Measurements from ENCODE around the gene NECAB3.

The NECAB3 gene

DNA sequence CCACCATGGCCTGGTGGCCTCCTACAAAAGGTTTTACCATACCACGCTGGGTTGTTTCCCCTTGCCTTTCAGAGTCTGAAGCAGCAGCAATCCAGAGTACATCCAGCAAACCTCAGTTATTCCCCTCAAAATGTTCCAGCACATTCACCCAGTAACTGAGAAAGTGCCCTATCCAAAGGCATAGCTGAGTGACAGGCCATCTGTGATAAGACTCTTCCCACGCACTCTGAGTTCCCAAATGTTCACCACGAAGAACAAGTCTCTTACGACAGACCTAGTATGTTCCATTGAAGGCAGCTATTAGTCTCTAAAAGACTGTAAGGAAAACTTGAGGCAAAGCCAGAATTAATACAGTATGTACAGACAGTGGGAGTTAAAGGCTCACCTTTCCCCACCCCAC, 43.7 kb downstream of the NECAB3 start:
- no peak for TF ChIP-seq EZH2 (IDR thresholded peaks at IDR 0.05; ENCODE audit: borderline replicate concordance, low read length)
- TF ChIP-seq, protein P1, sequence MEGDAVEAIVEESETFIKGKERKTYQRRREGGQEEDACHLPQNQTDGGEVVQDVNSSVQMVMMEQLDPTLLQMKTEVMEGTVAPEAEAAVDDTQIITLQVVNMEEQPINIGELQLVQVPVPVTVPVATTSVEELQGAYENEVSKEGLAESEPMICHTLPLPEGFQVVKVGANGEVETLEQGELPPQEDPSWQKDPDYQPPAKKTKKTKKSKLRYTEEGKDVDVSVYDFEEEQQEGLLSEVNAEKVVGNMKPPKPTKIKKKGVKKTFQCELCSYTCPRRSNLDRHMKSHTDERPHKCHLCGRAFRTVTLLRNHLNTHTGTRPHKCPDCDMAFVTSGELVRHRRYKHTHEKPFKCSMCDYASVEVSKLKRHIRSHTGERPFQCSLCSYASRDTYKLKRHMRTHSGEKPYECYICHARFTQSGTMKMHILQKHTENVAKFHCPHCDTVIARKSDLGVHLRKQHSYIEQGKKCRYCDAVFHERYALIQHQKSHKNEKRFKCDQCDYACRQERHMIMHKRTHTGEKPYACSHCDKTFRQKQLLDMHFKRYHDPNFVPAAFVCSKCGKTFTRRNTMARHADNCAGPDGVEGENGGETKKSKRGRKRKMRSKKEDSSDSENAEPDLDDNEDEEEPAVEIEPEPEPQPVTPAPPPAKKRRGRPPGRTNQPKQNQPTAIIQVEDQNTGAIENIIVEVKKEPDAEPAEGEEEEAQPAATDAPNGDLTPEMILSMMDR (IDR thresholded peaks at IDR 0.05; ENCODE audit: low read length): no peak
- Histone ChIP-seq H3K9ac (ENCODE audit: low read length) (no peak overlapping the region), H3K4me3 (ENCODE audit: low read depth, low read length, poor library complexity, severe bottlenecking) (no peak overlapping the region), H3K27me3 (ENCODE audit: insufficient read depth, low read length) (no peaks in the 10 kb centered on the region), H3K4me2 (ENCODE audit: low read length) (no peak overlapping the region), H3K9me3 (ENCODE audit: low read length) (no peaks in the 10 kb centered on the region), H3F3A (ENCODE audit: insufficient read depth, low read length) (no peaks in the 10 kb centered on the region), H3K27ac (ENCODE audit: low read depth, low read length, poor library complexity, severe bottlenecking) (no peak overlapping the region), H3K79me2 (ENCODE audit: insufficient read depth, low read length) (no peaks in the 10 kb centered on the region), H3K4me1 (ENCODE audit: insufficient read depth, low read length, severe bottlenecking) (no peaks in the 10 kb centered on the region), H3K36me3 (ENCODE audit: insufficient read depth, low read length) (peaks cover 57% of the 10 kb centered on the region), H4K20me1 (ENCODE audit: insufficient read depth, low read length) (no peaks in the 10 kb centered on the region), H3K9me2 (ENCODE audit: low read depth, low read length) (no peaks in the 10 kb centered on the region), H2AFZ (ENCODE audit: low read length) (no peak overlapping the region)

DNA sequence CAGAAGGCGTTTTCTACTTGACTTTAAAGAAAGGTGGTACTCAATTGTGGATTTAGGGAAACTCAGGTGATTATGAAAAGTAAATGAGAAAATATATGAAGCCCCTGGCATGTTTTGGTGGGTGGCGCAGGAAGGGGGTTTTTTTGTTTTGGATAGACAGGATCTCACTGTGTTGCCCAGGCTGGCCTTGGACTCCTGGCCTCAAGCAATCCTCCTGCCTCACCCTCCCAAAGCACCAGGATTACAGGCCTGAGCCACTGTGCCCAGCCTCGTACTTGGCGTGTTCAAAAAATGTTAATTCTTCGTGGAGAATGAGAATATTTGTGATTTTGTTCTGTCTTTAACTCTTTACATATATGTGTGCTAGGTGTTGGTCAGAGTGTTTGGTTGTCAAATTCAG, 44.2 kb downstream of the NECAB3 start:
- H3K27ac ChIP-seq (ENCODE audit: low read depth, low read length, poor library complexity, severe bottlenecking): no peak overlapping the region
- no peak overlapping the region for H3K4me2 ChIP-seq (ENCODE audit: low read length)
- H3K9me2 ChIP-seq (ENCODE audit: low read depth, low read length): no peaks in the 10 kb centered on the region
- no peaks in the 10 kb centered on the region for H3K79me2 ChIP-seq (ENCODE audit: insufficient read depth, low read length)
- no peak overlapping the region for H2AFZ ChIP-seq (ENCODE audit: low read length)
- TF ChIP-seq, protein P1 (IDR thresholded peaks at IDR 0.05; ENCODE audit: low read length): no peak
- H3K36me3 ChIP-seq (ENCODE audit: insufficient read depth, low read length): peaks cover 62% of the 10 kb centered on the region
- H3K4me3 ChIP-seq (ENCODE audit: low read depth, low read length, poor library complexity, severe bottlenecking): no peak overlapping the region
- no peak overlapping the region for H3K9ac ChIP-seq (ENCODE audit: low read length)
- no peaks in the 10 kb centered on the region for H4K20me1 ChIP-seq (ENCODE audit: insufficient read depth, low read length)
- no peaks in the 10 kb centered on the region for H3K9me3 ChIP-seq (ENCODE audit: low read length)
- H3F3A ChIP-seq (ENCODE audit: insufficient read depth, low read length): no peaks in the 10 kb centered on the region
- no peaks in the 10 kb centered on the region for H3K27me3 ChIP-seq (ENCODE audit: insufficient read depth, low read length)
- no peaks in the 10 kb centered on the region for H3K4me1 ChIP-seq (ENCODE audit: insufficient read depth, low read length, severe bottlenecking)

DNA sequence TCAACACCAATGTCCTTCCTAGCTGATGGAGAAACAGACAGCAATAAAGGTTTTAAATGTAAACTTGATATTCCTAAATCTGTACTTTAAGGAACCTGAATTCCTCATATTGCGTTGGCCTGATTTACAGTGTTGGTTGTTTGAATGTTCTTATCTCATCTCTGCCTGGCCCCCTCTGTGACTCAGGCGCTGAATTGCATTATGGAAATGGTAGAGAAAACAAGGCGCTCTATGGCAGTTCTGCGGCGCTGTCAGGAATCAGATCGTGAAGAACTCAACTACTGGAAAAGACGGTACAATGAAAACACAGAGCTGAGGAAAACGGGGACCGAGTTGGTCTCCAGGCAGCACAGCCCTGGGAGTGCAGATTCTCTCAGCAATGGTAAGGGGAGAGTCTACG, 44.7 kb downstream of the NECAB3 start:
- Histone ChIP-seq H3K4me3 (ENCODE audit: low read depth, low read length, poor library complexity, severe bottlenecking) (no peak overlapping the region), H3K27ac (ENCODE audit: low read depth, low read length, poor library complexity, severe bottlenecking) (no peak overlapping the region), H3K79me2 (ENCODE audit: insufficient read depth, low read length) (no peaks in the 10 kb centered on the region), H3K4me2 (ENCODE audit: low read length) (no peak overlapping the region), H4K20me1 (ENCODE audit: insufficient read depth, low read length) (no peaks in the 10 kb centered on the region), H3K4me1 (ENCODE audit: insufficient read depth, low read length, severe bottlenecking) (no peaks in the 10 kb centered on the region), H3K27me3 (ENCODE audit: insufficient read depth, low read length) (no peaks in the 10 kb centered on the region), H3K9me3 (ENCODE audit: low read length) (no peaks in the 10 kb centered on the region), H3K9ac (ENCODE audit: low read length) (no peak overlapping the region), H3F3A (ENCODE audit: insufficient read depth, low read length) (no peaks in the 10 kb centered on the region), H3K36me3 (ENCODE audit: insufficient read depth, low read length) (peaks cover 66% of the 10 kb centered on the region), H2AFZ (ENCODE audit: low read length) (no peak overlapping the region), H3K9me2 (ENCODE audit: low read depth, low read length) (no peaks in the 10 kb centered on the region)
- no peak for TF ChIP-seq EZH2 (IDR thresholded peaks at IDR 0.05; ENCODE audit: borderline replicate concordance, low read length)
- TF ChIP-seq, protein P1 (IDR thresholded peaks at IDR 0.05; ENCODE audit: low read length): no peak
